HG02938 (cell line): ENCODE results near the gene RBM25.
A peak's percentile ranks its signal among the peaks of the same experiment; 100 is the strongest.
"Not testable (repeated sequence)": the region's sequence is repeated elsewhere in the genome, so short reads cannot be mapped to it uniquely, and the experiment has no call there.

Source experiments
- ATAC-seq: cut with Tn5 transposase; IDR thresholded peaks from one replicate; pipeline ENCODE4 v1.9.1; 2021; ENCODE audit warnings: mild to moderate bottlenecking, moderate library complexity; ENCODE audit not compliant: unreplicated experiment

The RBM25 gene

DNA sequence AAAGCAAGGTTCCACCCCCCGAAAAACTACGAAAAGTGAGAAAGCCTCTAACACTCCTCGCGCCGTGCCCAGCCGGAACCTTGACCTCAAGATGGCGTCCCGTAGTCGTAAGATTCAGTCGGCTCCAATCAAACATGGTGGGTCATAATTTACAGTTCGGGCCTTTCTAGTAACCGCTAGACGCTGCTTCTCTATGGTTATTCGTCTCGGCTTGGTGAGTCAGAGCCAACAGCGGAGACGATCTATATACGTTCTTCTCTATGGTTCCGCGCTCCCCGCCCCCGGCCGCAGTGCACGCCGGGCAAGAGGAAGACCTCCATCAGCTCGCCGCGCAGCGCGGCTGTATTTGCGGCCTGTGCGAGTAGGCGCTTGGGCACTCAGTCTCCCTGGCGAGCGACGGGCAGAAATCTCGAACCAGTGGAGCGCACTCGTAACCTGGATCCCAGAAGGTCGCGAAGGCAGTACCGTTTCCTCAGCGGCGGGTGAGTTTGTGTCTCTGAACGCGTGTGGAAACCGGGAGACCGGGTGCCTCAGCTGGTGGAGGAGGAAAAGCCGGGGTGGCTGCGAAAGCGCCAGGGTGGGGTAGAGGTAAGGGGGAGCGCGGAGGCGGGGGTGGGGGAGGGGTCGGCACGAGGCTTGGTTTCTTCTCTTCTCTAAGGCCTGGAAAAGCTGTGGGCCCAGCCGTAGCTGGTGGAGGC lies at the start of gene RBM25:
Gene RBM25 (plus strand): TSS at position 311 of the 698 bp plus-strand sequence. CDS start 13,108 bp downstream, outside the sequence.
- peak; percentile 90 for ATAC-seq

GRCh38 chr14:73011189-73011588 lies 47.1 kb upstream of the RBM25 start:
- not testable (repeated sequence) for ATAC-seq

DNA sequence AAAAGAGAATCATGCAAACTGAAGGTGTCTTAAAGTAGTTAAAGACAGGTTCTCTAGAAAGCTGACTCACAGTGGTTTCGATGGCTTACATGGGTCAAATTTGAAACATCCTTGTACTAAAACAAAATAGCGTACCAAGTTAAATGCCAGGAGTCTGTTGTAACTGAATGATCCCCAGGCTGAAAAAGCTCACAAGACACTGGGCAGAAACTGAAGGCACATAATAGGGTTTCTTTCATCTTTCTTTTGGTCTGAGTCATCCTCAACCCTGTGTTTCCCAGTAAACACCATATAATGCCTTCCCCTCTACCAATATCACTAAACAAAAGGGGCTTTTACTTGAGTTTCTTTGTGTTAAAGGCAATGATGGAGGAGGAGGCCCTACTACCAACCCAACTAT lies 44.2 kb upstream of the RBM25 start:
- peak; percentile 68 for ATAC-seq

DNA sequence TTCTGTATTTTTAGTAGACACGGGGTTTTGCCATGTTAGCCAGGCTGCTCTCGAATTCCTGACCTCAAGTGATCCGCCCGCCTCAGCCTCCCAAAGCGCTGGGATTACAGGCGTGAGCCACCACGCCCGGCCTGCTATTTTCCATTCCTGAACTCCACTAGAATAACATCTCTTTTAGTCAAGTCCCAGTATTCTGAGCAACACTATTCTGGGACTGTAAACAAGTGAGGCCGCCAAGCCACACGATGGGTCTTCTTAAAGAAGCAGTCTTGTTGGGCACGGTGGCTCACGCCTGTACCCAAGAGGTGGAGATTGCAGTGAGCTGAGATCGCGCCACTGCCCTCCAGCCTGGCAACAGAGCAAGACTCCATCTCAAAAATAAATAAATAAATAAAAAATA lies 42.8 kb upstream of the RBM25 start:
- ATAC-seq = not testable (repeated sequence)

DNA sequence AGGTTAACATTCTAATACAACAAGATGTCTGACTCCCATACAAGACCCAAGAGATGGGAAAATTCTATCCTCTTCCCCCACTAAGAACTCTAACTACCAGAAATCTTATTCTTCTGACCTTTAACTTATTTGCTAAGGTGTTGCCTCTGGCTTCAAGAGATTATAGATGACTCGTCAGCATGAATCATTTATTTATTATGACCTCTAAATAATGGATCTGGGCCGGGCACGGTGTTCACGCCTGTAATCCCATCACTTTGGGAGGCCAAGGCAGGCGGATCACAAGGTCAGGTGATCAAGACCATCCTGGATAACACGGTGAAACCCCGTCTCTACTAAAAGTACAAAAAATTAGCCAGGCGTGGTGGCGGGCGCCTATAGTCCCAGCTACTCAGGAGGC lies 42.3 kb upstream of the RBM25 start:
- not testable (repeated sequence) for ATAC-seq

- ATAC-seq = no peak
These were observed 36.3 kb upstream of the RBM25 start for GRCh38 chr14:73022051-73022450.

- ATAC-seq = no peak
These were observed 32.8 kb upstream of the RBM25 start for GRCh38 chr14:73025544-73025943.

DNA sequence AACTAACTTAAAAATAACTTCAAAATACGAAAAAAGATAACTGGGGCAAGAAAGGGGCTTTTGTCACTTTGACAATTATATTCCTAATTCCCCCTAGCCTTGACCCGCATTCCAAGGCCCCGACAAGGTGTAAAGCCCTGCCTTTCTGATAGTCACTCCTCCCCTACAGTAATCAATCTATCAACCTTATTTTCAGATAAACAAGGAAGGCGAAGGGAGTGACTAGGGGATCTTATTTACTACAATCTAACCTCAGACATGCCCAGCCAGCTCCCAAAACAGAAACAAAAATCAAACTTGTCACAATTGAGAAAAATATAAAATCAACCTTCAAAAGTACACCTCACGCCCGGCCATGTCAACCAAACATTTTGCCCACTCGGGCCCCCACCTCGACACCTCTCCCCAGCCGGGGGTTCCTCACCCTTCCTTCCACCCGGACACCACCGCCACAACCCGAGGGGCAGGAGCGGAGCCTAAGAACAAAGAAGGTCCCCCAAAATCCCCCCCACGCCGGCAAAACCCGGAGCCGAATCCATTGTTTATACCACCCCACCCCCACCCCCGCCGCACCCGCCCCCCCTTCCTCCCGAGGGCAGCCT lies 32.0 kb upstream of the RBM25 start:
- ATAC-seq = no peak

DNA sequence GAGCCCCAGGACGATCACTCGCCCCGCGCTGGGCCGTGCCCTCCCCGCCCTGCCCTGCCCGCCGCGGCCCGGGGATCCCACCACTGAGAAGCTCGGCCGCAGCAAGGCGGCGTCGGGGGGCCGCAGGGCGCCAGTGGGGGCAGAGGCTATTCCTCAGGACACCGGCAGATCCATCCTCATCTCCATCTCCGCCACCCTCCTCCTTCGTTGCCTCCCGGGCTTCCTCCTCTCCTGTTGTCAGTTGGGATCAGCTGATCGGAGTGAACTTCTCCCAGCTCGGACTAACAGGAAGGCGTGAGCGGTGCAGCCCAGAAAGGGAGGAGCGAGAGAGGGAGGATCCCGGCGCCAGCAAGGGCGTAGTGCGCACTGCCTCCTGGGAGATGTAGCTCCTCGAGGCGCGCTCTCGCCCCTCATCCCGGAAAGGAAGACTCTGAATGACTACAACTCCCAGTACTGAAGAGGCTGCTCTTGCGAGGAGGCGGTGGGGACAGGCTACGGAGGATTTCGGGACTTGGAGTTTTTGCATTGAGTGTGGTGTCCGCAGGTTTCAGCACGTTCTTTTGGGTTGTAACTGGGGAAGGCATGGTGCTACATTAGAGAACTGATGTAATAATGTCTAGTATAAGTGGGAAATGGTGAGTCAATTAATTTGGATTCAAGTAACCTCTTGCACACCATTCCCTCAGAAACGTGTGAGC lies 31.3 kb upstream of the RBM25 start, which contains the start of gene ZFYVE1:
Gene ZFYVE1 (minus strand): TSS at position 262 of the 698 bp plus-strand sequence. CDS start 2,598 bp downstream, outside the sequence.
- ATAC-seq = peak; percentile 97

- ATAC-seq = no peak
These were observed 30.8 kb upstream of the RBM25 start for GRCh38 chr14:73027546-73027945.

DNA sequence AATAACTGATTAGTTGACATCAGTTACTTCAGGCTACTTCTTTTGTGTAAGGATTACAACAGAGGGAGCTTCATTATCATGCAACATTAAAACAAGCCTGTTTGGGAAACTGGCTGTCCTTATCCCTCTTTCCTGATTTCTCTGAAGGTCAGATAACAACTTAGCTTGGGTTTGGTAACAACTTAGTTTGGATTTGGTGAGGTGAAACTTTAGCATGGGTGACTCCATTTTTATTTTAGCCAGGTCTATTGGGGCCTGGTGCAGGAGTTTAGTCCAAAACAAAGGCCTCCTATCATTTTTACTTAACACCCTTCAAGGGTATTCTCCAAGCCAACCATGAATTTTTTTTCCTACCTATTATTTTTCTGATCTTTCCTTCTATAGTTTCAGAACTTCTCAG lies 30.4 kb upstream of the RBM25 start:
- no peak for ATAC-seq

GRCh38 chr14:73036706-73037450 lies 21.5 kb upstream of the RBM25 start:
- ATAC-seq = not testable (repeated sequence)

DNA sequence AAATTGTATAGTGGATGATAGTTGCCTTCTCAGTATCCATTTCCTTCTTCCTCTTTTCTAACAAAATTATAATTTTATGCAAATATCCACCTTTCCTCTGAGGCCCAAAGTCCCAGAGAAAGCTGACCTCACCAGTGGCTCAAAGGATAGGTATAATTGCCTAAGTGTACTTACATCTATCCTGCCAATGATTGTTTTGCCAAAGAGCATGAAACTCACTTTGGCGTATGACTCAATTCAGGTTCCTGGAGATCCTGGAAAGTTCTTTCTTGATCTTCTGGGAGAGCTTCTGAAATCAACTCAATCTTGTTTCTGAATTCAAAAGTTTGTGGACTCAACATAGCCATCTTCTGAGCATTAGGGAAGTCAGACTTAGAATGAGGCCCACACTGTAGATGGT lies 10.5 kb upstream of the RBM25 start:
- ATAC-seq = no peak

- ATAC-seq = no peak
These were observed 8.9 kb upstream of the RBM25 start for GRCh38 chr14:73049428-73049827.

- ATAC-seq = no peak
These were observed 3.1 kb upstream of the RBM25 start for GRCh38 chr14:73055251-73055650.

- ATAC-seq = no peak
These were observed 450 bp upstream of the RBM25 start for GRCh38 chr14:73057944-73058223.

DNA sequence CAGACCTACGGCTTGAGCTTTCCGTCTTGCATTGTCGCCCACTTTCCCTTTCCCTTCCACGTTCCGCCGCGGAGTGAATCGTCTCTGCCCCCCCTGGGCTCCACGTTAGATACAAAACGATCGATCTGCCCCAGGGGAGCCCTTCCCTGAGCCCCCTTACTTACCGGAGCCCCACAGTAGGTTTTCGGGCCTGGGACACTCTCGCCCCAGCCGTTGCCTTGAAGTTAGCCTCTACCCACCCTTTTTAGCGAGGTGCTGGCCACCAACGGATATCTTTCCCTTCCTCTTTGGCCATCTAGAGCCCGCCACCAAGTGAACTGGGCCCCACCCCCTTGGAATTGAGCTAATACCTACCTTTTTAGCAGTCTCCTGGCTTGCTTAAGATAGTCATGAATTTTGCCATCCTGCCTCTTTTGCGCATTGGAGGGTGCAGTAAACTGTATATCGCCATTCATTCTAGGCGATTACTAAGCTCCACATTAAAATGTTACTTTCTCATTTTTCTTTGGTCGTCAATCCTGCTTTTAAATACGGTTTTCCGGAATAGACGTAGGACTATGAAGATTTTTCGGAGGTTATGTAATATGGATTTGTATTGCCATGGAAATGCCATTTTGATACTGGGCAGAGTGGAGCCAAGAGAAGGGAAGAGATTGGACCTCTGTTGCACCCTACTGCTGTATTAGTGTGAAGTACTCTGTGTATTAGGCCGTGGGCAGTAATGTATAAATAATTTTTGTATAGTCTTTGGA lies 764 bp downstream of the RBM25 start:
- ATAC-seq = peak; percentile 10

- no peak for ATAC-seq
These were observed 11.3 kb downstream of the RBM25 start for GRCh38 chr14:73069585-73069984.

- no peak for ATAC-seq
These were observed 32.7 kb downstream of the RBM25 start for GRCh38 chr14:73091044-73091443.

DNA sequence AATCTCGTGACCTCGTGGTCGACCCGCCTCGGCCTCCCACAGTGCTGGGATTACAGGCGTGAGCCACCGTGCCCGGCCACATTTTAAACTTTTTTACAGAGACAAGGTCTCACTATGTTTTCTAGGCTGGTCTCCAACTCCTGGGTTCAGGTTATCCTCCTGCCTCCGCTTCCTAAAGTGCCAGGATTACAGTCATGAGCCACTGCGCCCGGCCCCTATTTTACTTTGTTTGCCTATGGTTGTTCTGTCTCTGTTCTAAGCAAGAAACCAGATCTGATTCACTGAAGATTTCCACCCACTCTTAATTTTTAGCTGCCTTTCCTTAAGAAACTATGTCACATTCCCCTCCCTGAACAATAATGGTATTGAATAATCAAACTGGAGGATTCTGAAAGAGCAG lies 39.1 kb downstream of the RBM25 start:
- no peak for ATAC-seq

GRCh38 chr14:73100334-73100733 lies 42.0 kb downstream of the RBM25 start:
- ATAC-seq = no peak
